ENCODE results near the gene GPR55. TPM values are rescaled to one million over a fixed set of nuclear protein-coding genes. Genes with fewer than 3 reads are reported as not detected.
"Not testable (repeated sequence)": the region's sequence is repeated elsewhere in the genome, so short reads cannot be mapped to it uniquely, and the experiment has no call there.

Gene GPR55
- total RNA-seq (2014; rRNA removed; shearing (Covaris generic)), result not detected in 2 replicates

DNA sequence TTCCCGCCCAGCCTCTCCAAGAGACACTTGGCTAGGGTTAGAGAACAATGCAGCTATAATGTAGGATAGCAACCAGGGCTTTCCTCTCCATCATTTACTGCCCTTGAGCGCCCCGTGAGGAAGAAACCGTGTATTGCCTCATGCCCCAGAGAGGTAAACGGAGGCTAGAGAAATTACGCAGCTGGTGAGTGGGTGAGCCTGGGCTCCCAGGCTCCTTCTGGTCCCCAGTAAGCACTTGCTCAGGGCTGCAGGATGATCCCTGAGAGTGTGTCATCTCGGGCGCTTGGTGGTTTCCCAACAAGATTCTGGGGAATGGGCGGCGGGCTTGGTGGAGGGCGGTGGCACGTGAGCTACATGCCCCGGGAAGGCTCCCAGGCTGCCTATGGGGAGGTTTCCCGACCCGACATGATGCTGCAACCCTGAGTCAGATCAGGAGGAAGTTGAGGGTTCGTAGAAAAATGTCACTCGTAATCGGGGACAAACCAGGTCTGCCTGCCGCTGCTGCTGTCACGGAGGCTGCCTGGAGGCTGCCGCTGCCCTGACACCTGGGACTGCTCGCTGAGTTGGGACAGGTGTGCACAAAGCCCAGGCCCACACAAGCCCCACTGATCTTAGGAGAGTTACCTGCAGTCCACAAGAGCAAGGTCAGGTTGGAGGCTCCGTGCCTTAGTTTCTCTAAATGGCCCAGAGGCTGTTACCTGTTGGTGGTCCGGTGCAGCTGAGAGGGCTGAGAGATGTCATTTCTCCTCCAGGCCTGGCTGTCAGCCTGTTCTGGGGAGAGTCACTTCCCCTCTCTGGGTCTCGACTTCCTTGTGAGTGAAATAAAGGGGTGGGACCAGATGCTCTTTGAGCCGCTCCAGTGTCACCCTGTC, at the start of gene GPR55:
Gene GPR55, minus strand, starts transcription at position 773 of the 872 bp plus-strand sequence. CDS start 14,280 bp downstream, outside the sequence.
- in situ Hi-C loops (cut with HindIII; ENCODE audit: low sequenced_read_pairs), result no loop called here
- DNase-seq (ENCODE audit: low spot score), result no peak

DNA sequence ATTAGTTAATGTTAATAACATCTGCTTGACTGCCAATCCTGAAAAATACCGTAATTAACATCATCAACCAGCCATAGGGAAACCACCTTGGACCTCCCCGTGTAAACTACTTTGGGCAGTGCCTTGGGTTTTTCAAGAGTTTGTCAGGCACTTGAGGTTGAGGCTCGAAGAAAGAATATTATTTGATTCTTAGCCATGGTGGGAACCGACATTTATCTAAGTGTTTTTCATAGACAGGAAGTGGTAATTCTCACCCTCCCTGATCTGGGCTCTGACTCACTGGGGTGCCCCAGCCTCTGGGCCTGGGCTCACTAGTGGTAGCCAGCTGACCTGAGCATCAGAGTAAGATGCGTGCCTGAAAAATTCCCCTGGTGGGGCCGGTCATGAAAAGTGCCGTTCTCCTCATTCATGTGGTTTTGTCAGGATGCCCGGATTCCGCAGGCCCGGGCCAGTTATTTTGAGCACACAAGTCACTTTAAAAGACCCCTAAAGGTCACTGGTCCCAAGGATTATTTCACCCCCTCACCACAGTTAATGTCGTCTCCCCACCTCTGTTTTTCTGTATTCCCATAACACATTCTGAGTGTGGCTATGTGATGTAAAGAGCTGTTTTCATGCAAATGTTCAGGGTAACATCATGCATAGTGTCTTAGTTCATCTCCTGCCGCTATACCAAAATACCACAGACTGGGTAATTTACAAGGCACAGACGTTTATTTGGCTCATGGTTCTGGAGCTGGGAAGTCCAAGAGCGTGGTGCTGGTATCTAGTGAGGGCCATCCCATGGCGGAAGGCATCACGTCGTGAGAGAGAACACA, 49.3 kb upstream of the GPR55 start:
- DNase-seq (ENCODE audit: low spot score), result no peak
- in situ Hi-C loops (cut with HindIII; ENCODE audit: low sequenced_read_pairs), result no loop called here

DNA sequence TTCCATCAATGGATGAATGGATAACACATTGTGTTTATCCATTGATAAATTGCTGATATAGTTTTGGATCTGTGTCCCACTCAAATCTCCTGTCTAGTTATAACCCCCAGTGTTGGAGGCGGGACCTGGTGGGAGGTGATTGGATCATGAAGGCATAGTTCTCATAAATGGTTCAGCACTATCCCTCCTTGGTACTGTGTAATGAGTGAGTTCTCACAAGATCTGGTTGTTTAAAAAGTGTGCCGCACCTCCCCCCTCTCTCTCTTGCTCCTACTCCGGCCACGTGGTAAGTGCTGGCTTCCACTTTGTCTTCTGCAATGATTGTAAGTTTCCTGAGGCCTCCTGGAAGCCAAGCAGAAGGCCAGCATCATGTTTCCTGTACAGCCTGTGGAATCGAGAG, 47.0 kb upstream of the GPR55 start:
- in situ Hi-C loops (cut with HindIII; ENCODE audit: low sequenced_read_pairs), result no loop called here
- DNase-seq (ENCODE audit: low spot score), result no peak

- in situ Hi-C loops (cut with HindIII; ENCODE audit: low sequenced_read_pairs), result no loop called here
Observed at GRCh38 chr2:230969659-230970015, 44.6 kb upstream of the GPR55 start.

GRCh38 chr2:230968921-230969658, 44.0 kb upstream of the GPR55 start:
- in situ Hi-C loops (cut with HindIII; ENCODE audit: low sequenced_read_pairs), result no loop called here
- DNase-seq (ENCODE audit: low spot score), result no peak

More at GRCh38 chr2:230969659-230970015, 44.6 kb upstream of the GPR55 start:
- DNase-seq (ENCODE audit: low spot score), result no peak

GRCh38 chr2:230968314-230968713, 43.3 kb upstream of the GPR55 start:
- in situ Hi-C loops (cut with HindIII; ENCODE audit: low sequenced_read_pairs); DNase-seq (ENCODE audit: low spot score): not testable (repeated sequence)

DNA sequence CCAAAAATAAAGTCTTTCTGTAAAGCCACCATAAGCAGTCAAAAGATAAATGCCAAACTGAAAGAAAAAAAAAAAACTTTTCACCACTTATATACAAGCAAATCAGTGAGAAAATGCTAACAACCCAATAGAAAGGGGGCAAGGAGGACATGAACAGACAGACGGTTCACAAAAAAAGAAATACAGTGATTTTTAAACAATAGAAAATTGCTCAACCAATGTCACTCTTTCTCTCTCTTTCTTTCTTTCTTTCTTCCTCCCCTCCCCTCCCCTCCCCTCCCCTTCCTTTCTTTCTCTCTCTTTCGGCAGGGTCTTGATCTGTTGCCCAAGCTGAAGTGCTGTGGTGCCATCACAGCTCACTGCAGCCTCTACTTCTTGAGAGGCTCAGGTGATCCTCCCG, 42.1 kb upstream of the GPR55 start:
- in situ Hi-C loops (cut with HindIII; ENCODE audit: low sequenced_read_pairs), result no loop called here
- no peak for DNase-seq (ENCODE audit: low spot score)

DNA sequence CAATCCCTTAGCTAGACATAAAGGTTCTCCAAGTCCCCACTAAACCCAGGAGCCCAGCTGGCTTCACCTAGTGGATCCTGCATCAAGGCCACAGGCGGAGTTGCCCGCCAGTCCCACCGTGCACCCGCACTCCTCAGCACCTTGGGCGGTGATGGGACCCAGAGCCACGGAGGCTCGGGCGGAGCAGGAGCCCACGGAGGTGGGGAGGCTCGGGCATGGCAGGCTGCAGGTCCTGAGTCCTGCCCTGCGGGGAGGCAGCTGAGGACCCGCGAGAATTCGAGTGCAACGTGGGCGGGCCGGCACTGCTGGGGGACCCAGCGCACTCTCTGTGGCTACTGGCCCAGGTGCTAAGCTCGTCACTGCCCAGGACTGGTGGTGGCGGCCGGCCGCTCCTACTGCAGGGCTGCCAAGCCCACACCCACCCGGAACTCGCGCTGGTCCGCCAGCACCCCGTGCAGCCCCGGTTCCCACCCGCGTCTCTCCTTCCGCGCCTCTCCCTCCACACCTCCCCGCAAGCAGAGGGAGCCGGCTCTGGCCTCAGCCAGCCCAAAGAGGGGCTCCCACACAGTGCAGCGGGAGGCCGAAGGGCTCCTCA, 39.2 kb upstream of the GPR55 start:
- no peak for DNase-seq (ENCODE audit: low spot score)
- in situ Hi-C loops (cut with HindIII; ENCODE audit: low sequenced_read_pairs), result no loop called here

GRCh38 chr2:230961091-230961491, 36.0 kb upstream of the GPR55 start:
- in situ Hi-C loops (cut with HindIII; ENCODE audit: low sequenced_read_pairs), result no loop called here
- DNase-seq (ENCODE audit: low spot score), result no peak

GRCh38 chr2:230960026-230960425, 35.0 kb upstream of the GPR55 start:
- in situ Hi-C loops (cut with HindIII; ENCODE audit: low sequenced_read_pairs), result no loop called here
- no peak for DNase-seq (ENCODE audit: low spot score)

GRCh38 chr2:230958820-230959756, 34.0 kb upstream of the GPR55 start:
- in situ Hi-C loops (cut with HindIII; ENCODE audit: low sequenced_read_pairs), result no loop called here

DNA sequence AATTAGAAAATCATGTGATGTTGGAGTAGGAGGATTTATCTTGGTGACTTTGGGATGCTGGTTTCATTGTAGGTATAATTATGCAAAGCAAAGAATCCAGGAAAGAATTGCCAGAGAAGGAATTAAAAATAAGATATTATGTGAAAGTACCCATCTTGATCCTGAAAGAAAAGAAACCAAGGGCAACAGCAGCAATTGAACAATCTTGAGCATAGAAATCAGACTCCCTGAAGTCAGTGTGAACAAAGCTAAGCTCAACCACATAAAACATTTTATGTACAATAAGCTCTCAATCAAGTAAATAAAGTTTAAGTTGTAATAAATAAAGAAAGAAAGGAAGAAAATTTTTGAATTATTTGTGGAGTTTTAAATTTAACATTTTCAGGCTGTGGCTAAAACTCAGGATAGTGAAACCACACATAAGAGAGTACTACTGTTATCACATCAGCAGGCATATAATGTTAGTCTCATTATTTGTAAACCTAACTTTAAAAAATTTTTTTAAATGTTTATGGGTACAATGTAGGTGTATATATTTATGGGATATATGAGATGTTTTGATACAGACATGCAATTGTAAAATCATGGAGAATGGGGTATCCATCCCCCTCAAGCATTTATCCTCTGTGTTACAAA, 32.8 kb upstream of the GPR55 start:
- in situ Hi-C loops (cut with HindIII; ENCODE audit: low sequenced_read_pairs), result no loop called here
- no peak for DNase-seq (ENCODE audit: low spot score)

More at GRCh38 chr2:230958820-230959756, 34.0 kb upstream of the GPR55 start:
- no peak for DNase-seq (ENCODE audit: low spot score)

- in situ Hi-C loops (cut with HindIII; ENCODE audit: low sequenced_read_pairs), result no loop called here
- DNase-seq (ENCODE audit: low spot score), result no peak
Observed at GRCh38 chr2:230956827-230957755, 32.0 kb upstream of the GPR55 start.

DNA sequence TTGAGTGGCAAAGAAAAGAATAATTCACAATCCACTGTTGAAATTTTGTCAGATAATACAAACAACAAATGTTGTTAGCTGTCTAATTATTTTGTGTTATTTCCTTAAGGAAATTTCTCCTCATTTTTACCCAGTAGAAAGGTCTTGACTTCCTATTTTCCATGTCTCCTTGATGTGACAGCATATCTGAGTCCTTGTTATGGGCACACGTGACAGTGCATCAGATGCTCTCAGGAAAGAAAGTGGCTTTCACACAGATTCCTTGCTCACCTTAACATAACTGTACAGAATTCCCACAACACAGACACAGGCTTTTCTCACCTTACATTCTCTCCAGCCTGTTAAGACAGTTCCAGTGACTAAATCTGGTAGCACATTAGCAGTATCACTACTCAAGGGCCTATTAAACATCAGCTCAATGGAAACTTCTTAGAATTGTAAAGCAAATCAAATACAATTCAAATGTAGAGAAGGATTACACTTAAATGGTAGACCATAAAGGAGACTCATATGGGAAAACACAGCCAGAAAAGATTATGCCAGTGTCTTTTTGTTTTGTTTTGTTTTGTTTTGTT, 30.2 kb upstream of the GPR55 start:
- DNase-seq (ENCODE audit: low spot score), result no peak
- in situ Hi-C loops (cut with HindIII; ENCODE audit: low sequenced_read_pairs), result no loop called here

- in situ Hi-C loops (cut with HindIII; ENCODE audit: low sequenced_read_pairs), result no loop called here
- DNase-seq (ENCODE audit: low spot score), result no peak
Observed at GRCh38 chr2:230954746-230955145, 29.7 kb upstream of the GPR55 start.

GRCh38 chr2:230953845-230954244, 28.8 kb upstream of the GPR55 start:
- no peak for DNase-seq (ENCODE audit: low spot score)
- in situ Hi-C loops (cut with HindIII; ENCODE audit: low sequenced_read_pairs), result no loop called here
